ENCODE results near the gene HGFAC.
"Not testable (repeated sequence)": the region's sequence is repeated elsewhere in the genome, so short reads cannot be mapped to it uniquely, and the experiment has no call there.

The HGFAC gene

DNA sequence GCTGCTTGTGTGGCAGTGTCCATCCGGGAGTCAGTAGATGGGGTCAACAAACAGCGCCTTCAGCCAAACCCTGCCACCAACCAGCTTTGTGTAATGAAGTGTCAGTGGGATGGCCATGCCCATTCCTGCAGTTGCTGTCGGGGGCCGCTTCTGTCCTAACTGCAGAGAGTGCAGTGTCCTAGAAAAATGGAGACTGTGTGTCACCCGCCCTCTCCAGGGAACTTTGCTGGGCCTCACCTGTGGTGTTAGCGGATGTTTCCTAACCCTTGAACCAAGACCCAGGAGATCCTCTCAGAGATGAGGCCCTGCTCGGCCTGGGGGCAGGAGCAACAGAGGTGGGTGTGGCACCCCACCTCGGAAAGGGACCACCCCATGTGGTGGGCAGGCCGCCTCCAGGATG lies 35.3 kb upstream of the HGFAC start:
- no peak for DNase-seq (ENCODE audit: low read depth)
- no peak overlapping the region for H3K4me3 ChIP-seq (ENCODE audit: low read depth, low read length)
- TF ChIP-seq CTCF (conservative IDR thresholded peaks at IDR 0.05; ENCODE audit: low read depth, low read length): no peak

DNA sequence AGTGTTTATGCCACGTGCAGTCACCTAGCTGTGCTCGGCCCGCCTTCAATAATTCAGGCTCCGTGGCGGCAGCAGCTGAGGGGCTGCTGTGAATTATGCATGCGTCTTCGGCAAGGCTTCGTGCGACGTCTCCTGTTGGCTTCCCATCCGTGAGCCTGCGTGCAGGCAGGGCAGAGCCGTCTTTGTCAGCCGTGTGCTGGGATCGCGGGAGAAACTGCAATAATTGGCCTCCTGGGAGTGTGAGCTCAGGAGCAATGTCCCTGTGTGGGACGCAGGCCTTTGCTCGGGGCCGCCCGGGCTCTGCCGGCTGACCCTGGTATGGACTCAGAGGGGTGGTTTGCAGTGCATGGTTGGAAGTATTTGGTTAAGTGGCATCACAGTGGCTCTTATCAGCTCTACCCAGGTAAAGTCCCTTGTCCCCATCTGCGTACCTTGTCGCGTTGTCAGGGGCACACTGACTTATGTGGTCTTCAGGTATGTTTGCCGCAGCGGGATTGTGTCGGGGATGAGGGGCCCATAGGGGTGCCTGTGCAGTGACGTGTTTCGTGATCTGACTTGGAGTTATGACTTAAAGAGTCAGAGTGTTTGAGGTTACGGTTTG lies 34.5 kb upstream of the HGFAC start:
- DNase-seq (ENCODE audit: low read depth): no peak
- no peak overlapping the region for H3K4me3 ChIP-seq (ENCODE audit: low read depth, low read length)
- no peak for TF ChIP-seq CTCF (conservative IDR thresholded peaks at IDR 0.05; ENCODE audit: low read depth, low read length)

- H3K4me3 ChIP-seq (ENCODE audit: low read depth, low read length): no peak overlapping the region
- DNase-seq (ENCODE audit: low read depth): no peak
- no peak for TF ChIP-seq CTCF (conservative IDR thresholded peaks at IDR 0.05; ENCODE audit: low read depth, low read length)
Measured at GRCh38 chr4:3407930-3408792, 33.6 kb upstream of the HGFAC start.

DNA sequence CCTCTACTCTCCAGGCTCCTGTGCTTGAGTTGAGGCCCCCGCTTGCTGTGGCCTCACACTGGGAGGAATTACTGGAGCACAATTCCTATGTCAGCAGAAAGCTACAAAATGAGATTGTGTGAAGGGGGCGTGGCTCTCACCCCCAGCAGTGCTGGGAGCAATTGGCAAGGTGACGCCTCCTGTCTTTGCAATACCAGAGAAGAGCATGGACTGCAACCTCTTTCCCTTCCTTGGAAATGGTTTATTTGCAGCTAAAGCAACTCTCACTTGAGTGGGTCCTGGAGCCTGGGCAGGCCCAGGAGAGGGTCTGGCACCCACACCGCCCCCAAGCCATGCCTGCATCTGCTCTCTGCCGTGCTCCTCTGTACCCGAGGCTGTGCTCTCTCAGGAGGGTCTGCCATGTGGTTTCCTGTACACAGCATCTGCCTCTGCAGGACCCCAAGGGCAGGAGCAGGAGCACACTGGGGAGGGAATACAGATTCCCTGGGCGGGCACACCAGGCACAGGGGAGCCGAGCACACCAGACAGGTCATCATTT lies 32.9 kb upstream of the HGFAC start:
- no peak overlapping the region for H3K4me3 ChIP-seq (ENCODE audit: low read depth, low read length)
- TF ChIP-seq CTCF (conservative IDR thresholded peaks at IDR 0.05; ENCODE audit: low read depth, low read length): no peak
- no peak for DNase-seq (ENCODE audit: low read depth)

- no peak for DNase-seq (ENCODE audit: low read depth)
- no peak overlapping the region for H3K4me3 ChIP-seq (ENCODE audit: low read depth, low read length)
- TF ChIP-seq CTCF (conservative IDR thresholded peaks at IDR 0.05; ENCODE audit: low read depth, low read length): no peak
Measured at GRCh38 chr4:3409571-3410091, 32.1 kb upstream of the HGFAC start.

DNA sequence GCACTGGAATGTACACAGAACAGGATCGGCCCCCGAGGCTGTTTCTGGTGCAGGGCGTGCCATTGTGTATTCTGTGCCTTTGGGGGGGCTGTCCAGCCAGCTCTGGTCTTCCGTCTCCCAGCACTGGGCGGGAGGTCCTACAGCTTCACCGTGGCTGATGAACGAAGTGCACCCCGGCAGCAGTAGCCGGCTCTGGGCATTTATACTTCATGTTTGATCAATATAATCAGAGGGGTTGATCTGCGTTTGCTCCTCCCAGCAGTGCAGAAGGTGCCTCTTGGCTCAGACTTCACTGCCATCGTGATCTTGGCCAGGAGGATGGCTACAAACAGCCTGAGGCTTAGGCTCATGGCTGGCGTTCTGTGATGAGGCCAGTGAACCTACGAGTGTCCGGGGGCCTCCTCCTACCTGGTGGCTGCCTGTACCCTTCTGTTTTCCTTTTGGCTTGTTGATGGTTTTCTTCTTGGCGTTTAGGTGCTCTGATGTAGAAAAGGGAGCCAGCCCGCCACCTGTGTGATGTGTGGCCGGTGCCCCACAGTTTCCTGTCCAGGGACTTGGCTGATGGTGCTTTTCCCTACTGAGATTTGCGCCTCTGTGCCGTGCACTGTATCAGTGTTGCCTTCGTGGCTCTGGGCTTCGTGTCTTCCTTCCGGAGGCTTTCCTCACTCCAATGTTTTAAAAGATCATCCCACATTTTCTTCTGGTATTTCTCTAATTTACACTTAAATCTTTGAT lies 31.2 kb upstream of the HGFAC start:
- DNase-seq (ENCODE audit: low read depth): no peak
- H3K4me3 ChIP-seq (ENCODE audit: low read depth, low read length): no peak overlapping the region
- TF ChIP-seq CTCF (conservative IDR thresholded peaks at IDR 0.05; ENCODE audit: low read depth, low read length): no peak

DNA sequence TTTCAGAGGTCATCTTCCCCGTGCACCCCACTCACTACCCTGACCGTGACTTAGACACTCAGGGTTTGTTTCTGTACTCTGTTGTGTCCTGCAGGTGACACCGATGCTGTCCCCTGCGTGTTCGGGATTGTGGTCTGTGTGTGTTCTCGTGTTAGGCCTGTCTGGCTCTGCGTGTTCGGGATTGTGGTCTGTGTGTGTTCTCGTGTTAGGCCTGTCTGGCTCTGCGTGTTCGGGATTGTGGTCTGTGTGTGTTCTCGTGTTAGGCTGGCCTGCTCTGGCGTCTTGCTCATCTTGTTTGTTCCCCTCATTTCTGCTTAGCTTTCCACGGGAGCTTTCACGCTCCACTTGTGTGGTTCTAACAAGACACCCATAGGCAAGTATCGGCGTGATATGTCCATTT lies 30.6 kb upstream of the HGFAC start:
- DNase-seq (ENCODE audit: low read depth); H3K4me3 ChIP-seq (ENCODE audit: low read depth, low read length): not testable (repeated sequence)
